SK-N-SH treated with all-trans-retinoic acid at 6 μM for 48 hours (cell line): ENCODE data around the gene ADAMTS13.

ENCODE experiments used
- CREB5 ChIP-seq: fragments of 250-450 bp; sonication (Bioruptor Pico); IDR thresholded peaks from 2 replicates; pipeline ENCODE4 v1.5.1; 2020; ENCODE audit warnings: low read depth, mild to moderate bottlenecking, moderate library complexity
- CSDC2 ChIP-seq: fragments of 250-450 bp; sonication (Bioruptor Pico); IDR thresholded peaks from 2 replicates; pipeline ENCODE4 v1.5.0; 2020; ENCODE audit warnings: mild to moderate bottlenecking, moderate library complexity
- GLIS3 ChIP-seq: fragments of 250-450 bp; sonication (Bioruptor Pico); IDR thresholded peaks from 2 replicates; pipeline ENCODE4 v1.5.0; 2020; ENCODE audit warnings: mild to moderate bottlenecking, moderate library complexity
- OSR1 ChIP-seq: fragments of 250-450 bp; sonication (Bioruptor Pico); IDR thresholded peaks from 2 replicates; pipeline ENCODE4 v1.8.0; 2022; ENCODE audit warnings: moderate library complexity, mild to moderate bottlenecking, inconsistent platforms
- PATZ1 ChIP-seq: fragments of 250-450 bp; sonication (Bioruptor Pico); IDR thresholded peaks from 2 replicates; pipeline ENCODE4 v1.8.0; 2020; ENCODE audit warnings: mild to moderate bottlenecking, moderate library complexity, borderline replicate concordance
- RARB ChIP-seq: fragments of 250-450 bp; sonication (Bioruptor Pico); IDR thresholded peaks from 2 replicates; pipeline ENCODE4 v1.8.0; 2021; ENCODE audit warnings: mild to moderate bottlenecking, moderate library complexity
- TCF4 ChIP-seq: fragments of 250-450 bp; sonication (Bioruptor Pico); IDR thresholded peaks from 2 replicates; pipeline ENCODE4 v1.8.0; 2021; ENCODE audit warnings: mild to moderate bottlenecking, moderate library complexity, borderline replicate concordance
- TSHZ2 ChIP-seq: fragments of 250-450 bp; sonication (Bioruptor Pico); IDR thresholded peaks from 2 replicates; pipeline ENCODE4 v1.5.0; 2020; ENCODE audit warnings: mild to moderate bottlenecking, moderate library complexity
- ZC3H10 ChIP-seq: fragments of 250-450 bp; sonication (Bioruptor Pico); IDR thresholded peaks from 2 replicates; pipeline ENCODE4 v1.5.1; 2021; ENCODE audit warnings: mild to moderate bottlenecking, moderate library complexity
- ZFP3 ChIP-seq: fragments of 250-450 bp; sonication (Bioruptor Pico); IDR thresholded peaks from 2 replicates; pipeline ENCODE4 v1.5.0; 2020; ENCODE audit warnings: mild to moderate bottlenecking, moderate library complexity
- ZFP30 ChIP-seq: fragments of 450-650 bp; formaldehyde crosslinking; IDR thresholded peaks from 2 replicates; pipeline ENCODE4 v1.5.0; 2022; ENCODE audit warnings: mild to moderate bottlenecking, moderate library complexity
- ZNF70 ChIP-seq: fragments of 450-650 bp; formaldehyde crosslinking; IDR thresholded peaks from 2 replicates; pipeline ENCODE4 v1.5.0; 2020; ENCODE audit warnings: mild to moderate bottlenecking, moderate library complexity
- ZNF8 ChIP-seq: fragments of 450-650 bp; formaldehyde crosslinking; IDR thresholded peaks from 2 replicates; pipeline ENCODE4 v1.5.0; 2020; ENCODE audit warnings: mild to moderate bottlenecking, moderate library complexity

- TF ChIP-seq CREB5 (CRISPR knock-in tag): no peak
- no peak for TF ChIP-seq RARB (CRISPR knock-in tag)
- TF ChIP-seq ZFP30 (CRISPR knock-in tag): no peak
- TF ChIP-seq TCF4 (CRISPR knock-in tag): no peak
- no peak for TF ChIP-seq ZNF70 (CRISPR knock-in tag)
- TF ChIP-seq OSR1 (CRISPR knock-in tag): no peak
- no peak for TF ChIP-seq ZFP3 (CRISPR knock-in tag)
- no peak for TF ChIP-seq ZC3H10
- no peak for TF ChIP-seq TSHZ2
- no peak for TF ChIP-seq PATZ1
- TF ChIP-seq GLIS3 (CRISPR knock-in tag): no peak
- TF ChIP-seq CSDC2 (CRISPR knock-in tag): no peak
- TF ChIP-seq ZNF8: no peak
Measured at GRCh38 chr9:133474215-133474614, 52.0 kb downstream of the ADAMTS13 start.
